AG10803 (cell line): ENCODE results near the gene INF2.
"Not testable (repeated sequence)": the region's sequence is repeated elsewhere in the genome, so short reads cannot be mapped to it uniquely, and the experiment has no call there.

Experiments
- DNase-seq: peaks from one replicate; pipeline ENCODE4 v3.0.0; 2010; ENCODE audit warnings: low read depth
- H3K4me3 ChIP-seq: 2 replicates; pipeline ENCODE4 v1.5.1; 2011; ENCODE audit warnings: mild to moderate bottlenecking, low read length, control low read depth
- TF ChIP-seq, protein P1 (sequence below): conservative IDR thresholded peaks from 2 replicates; pipeline ENCODE4 v1.5.1; 2011; ENCODE audit warnings: mild to moderate bottlenecking, low read length, control low read depth, inconsistent platforms

The INF2 gene

DNA sequence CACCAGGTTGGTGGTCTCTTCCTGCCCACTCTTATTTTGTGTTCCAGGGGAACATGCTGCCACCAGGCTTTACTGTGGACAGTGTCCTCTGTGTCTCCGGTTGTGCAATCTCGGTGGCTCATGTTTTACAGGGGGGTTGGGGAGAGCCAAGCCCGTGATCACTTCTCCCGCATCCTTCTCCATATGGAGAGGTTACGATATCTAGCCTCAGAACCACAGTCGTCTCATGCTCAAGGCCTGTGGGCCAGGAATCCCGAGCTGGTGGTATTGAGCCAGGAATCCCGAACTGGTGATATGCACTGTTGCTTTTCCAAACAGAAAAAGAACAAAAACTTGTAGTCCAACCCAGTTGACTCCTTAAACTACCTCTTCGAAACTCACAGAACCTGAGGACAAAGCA lies 37.0 kb upstream of the INF2 start:
- TF ChIP-seq, protein P1, sequence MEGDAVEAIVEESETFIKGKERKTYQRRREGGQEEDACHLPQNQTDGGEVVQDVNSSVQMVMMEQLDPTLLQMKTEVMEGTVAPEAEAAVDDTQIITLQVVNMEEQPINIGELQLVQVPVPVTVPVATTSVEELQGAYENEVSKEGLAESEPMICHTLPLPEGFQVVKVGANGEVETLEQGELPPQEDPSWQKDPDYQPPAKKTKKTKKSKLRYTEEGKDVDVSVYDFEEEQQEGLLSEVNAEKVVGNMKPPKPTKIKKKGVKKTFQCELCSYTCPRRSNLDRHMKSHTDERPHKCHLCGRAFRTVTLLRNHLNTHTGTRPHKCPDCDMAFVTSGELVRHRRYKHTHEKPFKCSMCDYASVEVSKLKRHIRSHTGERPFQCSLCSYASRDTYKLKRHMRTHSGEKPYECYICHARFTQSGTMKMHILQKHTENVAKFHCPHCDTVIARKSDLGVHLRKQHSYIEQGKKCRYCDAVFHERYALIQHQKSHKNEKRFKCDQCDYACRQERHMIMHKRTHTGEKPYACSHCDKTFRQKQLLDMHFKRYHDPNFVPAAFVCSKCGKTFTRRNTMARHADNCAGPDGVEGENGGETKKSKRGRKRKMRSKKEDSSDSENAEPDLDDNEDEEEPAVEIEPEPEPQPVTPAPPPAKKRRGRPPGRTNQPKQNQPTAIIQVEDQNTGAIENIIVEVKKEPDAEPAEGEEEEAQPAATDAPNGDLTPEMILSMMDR, result no peak
- H3K4me3 ChIP-seq, result no peak overlapping the region
- DNase-seq, result no peak

DNA sequence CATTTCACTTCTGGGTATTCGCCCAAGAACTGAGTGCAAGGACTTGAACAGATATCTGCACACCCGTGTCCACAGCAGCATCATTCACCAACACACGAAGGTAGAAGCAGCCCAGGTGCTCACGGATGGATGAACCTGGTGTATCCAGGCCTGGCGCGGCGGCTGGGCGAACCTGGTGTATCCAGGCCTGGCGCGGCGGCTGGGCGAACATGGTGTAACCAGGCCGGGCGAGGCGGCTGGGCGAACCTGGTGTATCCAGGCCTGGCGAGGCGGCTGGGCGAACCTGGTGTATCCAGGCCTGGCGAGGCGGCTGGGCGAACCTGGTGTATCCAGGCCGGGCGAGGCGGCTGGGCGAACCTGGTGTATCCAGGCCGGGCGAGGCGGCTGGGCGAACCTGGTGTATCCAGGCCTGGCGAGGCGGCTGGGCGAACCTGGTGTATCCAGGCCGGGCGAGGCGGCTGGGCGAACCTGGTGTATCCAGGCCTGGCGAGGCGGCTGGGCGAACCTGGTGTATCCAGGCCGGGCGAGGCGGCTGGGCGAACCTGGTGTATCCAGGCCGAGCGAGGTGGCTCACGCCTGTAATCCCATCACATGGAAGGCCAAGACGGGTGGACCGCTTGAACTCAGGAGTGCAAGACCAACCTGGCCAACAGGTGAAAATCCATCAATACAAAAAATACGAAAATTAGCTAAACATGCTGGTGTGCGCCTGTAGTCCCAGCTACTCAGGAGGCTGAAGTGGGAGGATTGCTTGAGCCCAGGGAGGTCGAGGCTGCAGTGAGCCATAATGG lies 36.1 kb upstream of the INF2 start:
- DNase-seq, H3K4me3 ChIP-seq: not testable (repeated sequence)

DNA sequence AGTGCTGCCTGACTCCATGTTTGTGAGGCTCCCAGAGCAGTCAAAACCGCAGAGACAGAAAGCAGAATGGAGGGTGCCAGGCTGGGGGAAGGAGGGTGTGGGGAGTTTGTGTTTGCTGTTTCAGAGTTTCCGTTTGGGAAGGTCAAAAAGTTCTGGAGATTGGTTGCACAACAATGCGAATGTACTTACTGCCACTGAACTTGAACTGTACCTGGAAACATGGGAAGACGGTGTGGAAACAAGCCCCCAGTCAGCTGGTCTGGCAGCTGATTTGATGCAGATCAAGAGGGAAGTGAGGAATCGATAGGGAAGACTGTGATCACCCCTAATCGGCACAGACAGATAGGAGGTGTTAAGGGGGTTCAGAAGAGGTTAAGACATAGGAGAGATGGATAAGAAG lies 35.3 kb upstream of the INF2 start:
- TF ChIP-seq, protein P1, result no peak
- no peak for DNase-seq
- no peak overlapping the region for H3K4me3 ChIP-seq

DNA sequence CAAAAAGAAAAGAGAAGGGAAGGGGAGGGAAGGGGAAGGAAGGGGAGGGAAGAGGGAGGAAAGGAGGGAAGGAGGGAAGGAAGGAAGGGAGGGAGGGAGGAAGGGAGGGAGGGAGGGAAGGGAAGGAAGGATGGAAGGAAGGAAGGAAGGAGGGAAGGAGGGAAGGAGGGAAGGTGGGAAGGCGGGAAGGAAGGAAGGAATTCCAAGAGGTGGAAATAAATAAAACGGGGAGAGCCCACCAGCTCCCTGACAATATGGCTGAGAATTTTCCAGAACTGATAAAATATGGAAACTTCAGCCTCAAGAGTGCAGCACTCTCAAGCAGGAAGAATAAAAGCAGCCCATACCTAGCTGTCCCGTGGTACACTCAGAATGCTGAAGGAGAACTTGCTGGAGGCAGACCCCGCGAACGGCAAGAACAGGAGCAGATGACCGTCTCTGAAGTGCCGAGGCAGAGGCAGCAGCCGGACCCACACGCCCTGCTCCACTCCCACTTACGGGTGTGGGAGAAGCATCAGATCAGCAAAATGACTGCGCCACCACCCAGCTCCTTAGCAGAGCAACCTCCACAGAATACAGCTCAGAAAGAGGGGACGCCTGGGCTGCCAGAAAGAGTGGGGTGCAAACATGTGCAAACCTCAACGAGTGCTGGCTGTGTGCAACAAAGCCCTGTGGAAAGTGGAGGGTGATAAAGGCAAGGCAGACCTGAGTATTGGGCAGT lies 34.1 kb upstream of the INF2 start:
- no peak overlapping the region for H3K4me3 ChIP-seq
- no peak for DNase-seq
- TF ChIP-seq, protein P1, result no peak

DNA sequence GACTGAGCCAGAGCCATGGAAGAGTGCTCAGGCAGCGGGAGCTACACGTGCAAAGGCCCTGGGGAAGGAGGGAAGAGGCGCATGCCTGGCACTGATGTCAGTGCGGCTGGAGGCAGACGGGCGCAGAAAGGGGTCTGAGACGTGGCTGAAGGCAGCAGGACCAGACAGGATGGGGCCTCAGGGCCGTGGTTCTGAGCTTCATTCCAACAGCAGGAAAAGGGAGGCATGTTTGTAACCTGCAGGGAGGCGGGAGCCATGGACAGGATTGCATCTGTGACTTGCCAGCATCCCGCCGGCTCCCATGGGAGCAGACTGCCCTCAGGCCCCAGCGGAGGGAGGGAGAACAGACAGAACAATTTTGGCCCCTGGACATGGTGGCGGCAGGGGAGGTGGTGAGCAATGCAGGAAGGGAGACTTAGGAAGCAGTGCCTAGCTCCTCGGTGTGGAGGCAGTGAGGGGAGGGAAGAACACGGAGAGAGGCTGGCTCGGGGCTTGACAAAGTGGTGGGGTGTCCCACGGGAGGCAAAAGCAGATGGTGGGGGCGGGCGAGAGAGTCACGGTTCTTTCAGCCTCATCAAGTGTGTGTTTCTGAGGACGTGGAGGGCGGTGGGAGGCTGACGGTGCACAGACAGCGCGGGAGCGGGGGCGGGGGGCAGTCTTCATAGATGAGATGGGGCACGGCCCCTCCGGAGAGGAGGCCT lies 33.3 kb upstream of the INF2 start:
- TF ChIP-seq, protein P1, result no peak
- DNase-seq, result no peak
- no peak overlapping the region for H3K4me3 ChIP-seq

DNA sequence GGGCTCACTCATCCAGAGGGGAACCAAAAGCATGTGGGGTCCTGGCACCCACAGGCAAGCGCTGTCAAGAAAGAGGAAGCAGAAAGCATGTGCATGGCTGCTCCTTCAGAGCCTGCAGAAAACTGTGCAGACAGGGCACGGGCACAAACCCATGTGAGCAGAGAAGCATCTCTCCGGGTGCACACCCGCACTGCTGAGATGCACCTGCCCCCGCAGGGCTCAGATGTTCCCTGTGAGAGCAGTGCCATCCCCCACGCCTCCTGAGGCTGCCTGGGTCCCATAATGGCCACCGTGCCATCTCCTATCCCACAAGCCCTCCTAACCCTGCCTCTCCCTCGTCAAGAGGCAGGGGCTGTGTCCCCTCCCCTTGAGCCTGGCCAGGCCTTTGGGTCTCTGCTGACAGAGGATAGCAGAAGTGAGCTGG lies 32.3 kb upstream of the INF2 start:
- DNase-seq, result no peak
- TF ChIP-seq, protein P1, result no peak
- no peak overlapping the region for H3K4me3 ChIP-seq

DNA sequence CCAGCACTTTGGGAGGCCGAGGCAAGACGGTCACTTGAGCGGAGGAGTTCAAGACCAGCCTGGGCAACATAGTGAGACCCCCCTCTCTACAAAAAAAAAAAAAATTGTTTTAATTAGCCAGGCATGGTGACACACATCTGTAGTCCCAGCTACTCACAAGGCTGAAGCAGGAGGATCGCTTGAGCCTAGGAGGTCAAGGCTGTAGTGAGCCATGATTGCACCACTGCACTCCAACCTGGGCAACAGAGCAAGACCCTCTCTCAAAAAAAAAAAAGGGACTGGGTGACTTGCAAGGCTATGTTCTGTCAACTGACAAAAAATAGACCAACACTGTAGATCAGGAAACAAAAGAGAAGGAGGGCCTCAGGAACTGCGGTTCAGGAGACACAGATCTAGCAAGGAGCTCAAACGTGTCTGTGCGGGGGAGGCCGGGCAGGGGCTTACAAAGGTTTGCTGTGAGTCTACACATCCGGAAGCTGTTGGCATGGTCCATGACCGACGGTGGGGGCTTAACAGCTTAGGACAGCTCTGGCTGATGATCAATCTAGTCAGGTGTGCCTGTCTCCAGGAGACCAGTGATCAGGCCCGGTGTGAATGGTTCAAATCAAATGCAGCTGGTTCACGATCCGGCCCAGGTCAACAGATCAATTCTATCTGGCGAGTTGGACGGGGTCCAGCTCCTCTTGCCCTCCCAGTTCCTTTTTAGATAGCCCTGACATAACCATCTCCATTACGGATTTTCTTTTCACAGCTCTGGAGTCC lies 31.7 kb upstream of the INF2 start:
- no peak overlapping the region for H3K4me3 ChIP-seq
- DNase-seq, result no peak
- TF ChIP-seq, protein P1, result no peak
